PC-3 (cell line): ENCODE measurements around the gene BPI. TPM values are rescaled to one million over a fixed set of nuclear protein-coding genes. Genes with fewer than 3 reads are reported as not detected.

ENCODE experiments used
- ATAC-seq: fragments of 200-7000 bp; cut with Tn5 transposase; 2 replicates; pipeline ENCODE4 v1.9.1; 2020; ENCODE audit warnings: mild to moderate bottlenecking, moderate library complexity
- BruUV-seq: library from RNA; stranded (reverse); fragments of 400-500 nt; replicated peaks from 2 replicates; lab custom pipeline; 2021; lab: Mats Ljungman, UMichigan
- CTCF ChIA-PET: fragments of 300-600 bp; sonication (Branson Sonifier 250); formaldehyde crosslinking; loops from one replicate; lab custom pipeline; 2022; ENCODE audit warnings: antibody characterized with exemption; lab: Charles Lee
- POLR2A ChIA-PET: fragments of 300-600 bp; sonication (Branson Sonifier 250); formaldehyde crosslinking; loops from one replicate; lab custom pipeline; 2022; ENCODE audit warnings: antibody characterized with exemption; ENCODE audit not compliant: unreplicated experiment; lab: Charles Lee
- DNase-seq: peaks from one replicate; pipeline ENCODE4 v3.0.0-alpha.2; 2015
- H2AFZ ChIP-seq: fragments of 300-600 bp; sonication (generic); 2 replicates; pipeline ENCODE4 v1.6.0; 2016; ENCODE audit warnings: antibody characterized with exemption, low read length
- H3F3A ChIP-seq: fragments of 300-600 bp; sonication (generic); one replicate; pipeline ENCODE4 v1.6.0; 2017; ENCODE audit warnings: antibody characterized with exemption, low read length, control low read depth, mild to moderate bottlenecking; ENCODE audit not compliant: unreplicated experiment
- H3K27ac ChIP-seq: fragments of 300-600 bp; sonication (generic); 2 replicates; pipeline ENCODE4 v1.5.1; 2016; ENCODE audit warnings: mild to moderate bottlenecking, low read length
- H3K27me3 ChIP-seq: fragments of 300-600 bp; sonication (generic); 2 replicates; pipeline ENCODE4 v1.6.1; 2016; ENCODE audit warnings: low read length, mixed read lengths
- H3K36me3 ChIP-seq: fragments of 300-600 bp; sonication (generic); 2 replicates; pipeline ENCODE4 v1.6.1; 2016; ENCODE audit warnings: low read depth, mixed run types, low read length, mixed read lengths
- H3K4me1 ChIP-seq: fragments of 300-600 bp; sonication (generic); 2 replicates; pipeline ENCODE4 v1.5.1; 2016; ENCODE audit warnings: low read length; ENCODE audit not compliant: insufficient read depth
- H3K4me2 ChIP-seq: fragments of 300-600 bp; sonication (generic); 2 replicates; pipeline ENCODE4 v1.6.0; 2016; ENCODE audit warnings: low read length
- H3K4me3 ChIP-seq: fragments of 300-600 bp; sonication (generic); 2 replicates; pipeline ENCODE4 v1.5.1; 2016; ENCODE audit warnings: mild to moderate bottlenecking, low read length, mixed read lengths
- H3K79me2 ChIP-seq: fragments of 300-600 bp; sonication (generic); 2 replicates; pipeline ENCODE4 v1.6.1; 2017; ENCODE audit warnings: low read length, mixed read lengths
- H3K9ac ChIP-seq: fragments of 300-600 bp; sonication (generic); 2 replicates; pipeline ENCODE4 v1.6.0; 2016; ENCODE audit warnings: mild to moderate bottlenecking, low read length
- H3K9me2 ChIP-seq: fragments of 300-600 bp; sonication (generic); replicated peaks from 2 replicates; pipeline ENCODE4 v1.6.1; 2016; ENCODE audit warnings: mixed run types, low read length, mixed read lengths
- H3K9me3 ChIP-seq: fragments of 300-600 bp; sonication (generic); 2 replicates; pipeline ENCODE4 v1.6.1; 2016; ENCODE audit warnings: low read length, mixed read lengths
- H4K20me1 ChIP-seq: fragments of 300-600 bp; sonication (generic); 2 replicates; pipeline ENCODE4 v1.6.1; 2016; ENCODE audit warnings: low read length, mixed read lengths
- CTCF ChIP-seq: fragments of 300-600 bp; sonication (generic); conservative IDR thresholded peaks from 2 replicates; pipeline ENCODE4 v1.5.1; 2017; ENCODE audit warnings: antibody characterized with exemption, low read depth, mild to moderate bottlenecking, low read length
- EZH2 ChIP-seq: fragments of 300-600 bp; sonication (generic); IDR thresholded peaks from one replicate; pipeline ENCODE4 v1.6.1; 2017; ENCODE audit warnings: antibody characterized with exemption, mild to moderate bottlenecking, low read length; ENCODE audit not compliant: unreplicated experiment
- EZH2phosphoT487 ChIP-seq: fragments of 300-600 bp; sonication (generic); IDR thresholded peaks from 2 replicates; pipeline ENCODE4 v1.6.1; 2018; ENCODE audit warnings: mild to moderate bottlenecking, antibody characterized with exemption, low read length, borderline replicate concordance
- intact Hi-C: fragments of 100-400 bp; cut with micrococcal nuclease; formaldehyde crosslinking; loops from 2 replicates; pipeline ENCODE4 v1.9.0; 2023
- total RNA-seq: library from RNA; depleted of rRNA; stranded (reverse); fragments of >200 nt; gene quantifications from 2 replicates; pipeline ENCODE4 v1.2.3, GENCODE V29; 2014

BPI gene
- total RNA-seq, 1 experiment from 2014 or later: not detected

DNA sequence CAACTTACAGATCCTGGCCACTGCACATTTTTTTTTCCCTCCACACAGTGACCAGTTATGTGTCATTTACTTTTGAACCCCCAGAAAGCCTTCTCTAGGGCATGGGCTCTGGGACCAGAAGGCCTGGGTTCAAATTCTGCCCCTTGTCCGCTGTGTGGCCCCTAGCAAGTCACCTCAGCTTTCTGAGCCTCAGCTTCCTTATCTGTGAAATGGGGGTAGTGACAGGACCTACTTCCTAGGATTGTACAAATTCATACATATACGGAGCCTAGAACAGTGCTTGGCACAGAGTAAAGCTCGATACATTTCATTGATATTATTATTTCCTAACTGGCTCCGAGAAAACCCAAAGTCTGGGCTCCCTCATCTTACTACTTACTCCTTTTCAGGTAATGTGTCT is 1.6 kb downstream of the BPI start:
- no peaks in the 10 kb centered on the region for H3K79me2 ChIP-seq
- POLR2A ChIA-PET: no interaction called here

DNA sequence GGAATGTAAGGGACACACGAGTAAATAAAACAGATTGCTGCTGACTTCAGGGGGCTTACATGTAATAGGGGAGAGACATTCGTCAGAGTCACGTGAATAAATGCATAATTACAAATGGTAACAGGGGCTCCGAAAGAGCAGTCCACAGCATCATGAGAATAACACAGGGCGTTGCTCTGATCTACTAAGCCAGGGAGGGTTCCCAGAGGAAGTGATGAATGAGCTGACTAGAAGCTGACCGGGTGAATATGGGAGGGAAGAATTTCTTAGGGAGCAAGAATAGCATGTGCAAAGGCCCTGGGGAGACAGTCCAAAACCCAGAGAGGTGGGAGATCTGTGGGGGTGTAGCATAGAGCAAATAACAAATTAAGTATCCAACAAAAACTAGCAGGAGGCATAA is 2.4 kb downstream of the BPI start:
- Histone ChIP-seq H4K20me1 (no peaks in the 10 kb centered on the region), H3K9ac (no peak overlapping the region), H3F3A (no peaks in the 10 kb centered on the region), H3K36me3 (no peaks in the 10 kb centered on the region), H3K4me2 (no peak overlapping the region), H2AFZ (no peak overlapping the region), H3K27me3 (no peaks in the 10 kb centered on the region), H3K27ac (no peak overlapping the region), H3K4me1 (no peaks in the 10 kb centered on the region), H3K79me2 (no peaks in the 10 kb centered on the region), H3K9me2 (no peaks in the 10 kb centered on the region), H3K4me3 (no peak overlapping the region), H3K9me3 (no peaks in the 10 kb centered on the region)
- DNase-seq: no peak
- no TSS peak for BruUV-seq
- ATAC-seq: no peak
- CTCF ChIA-PET: no interaction called here
- intact Hi-C loops: no loop called here
- POLR2A ChIA-PET: no interaction called here
- TF ChIP-seq EZH2 (no peak), EZH2phosphoT487 (no peak), CTCF (no peak)

More for the DNA sequence above, 1.6 kb downstream of the BPI start:
- DNase-seq (no peak), ATAC-seq (no peak)
- H3K9me3 ChIP-seq: no peaks in the 10 kb centered on the region
- no peaks in the 10 kb centered on the region for H3K27me3 ChIP-seq
- intact Hi-C loops: no loop called here
- CTCF ChIA-PET: interaction anchor here (0.6 to 1.4 kb wide), 2 partner anchors 75 to 258 kb away, joined by 9 to 20 read pairs; no protein-coding TSS in a partner anchor
- no peak for TF ChIP-seq CTCF
- TF ChIP-seq EZH2phosphoT487: no peak
- no peak for TF ChIP-seq EZH2
- H3K9me2 ChIP-seq: no peaks in the 10 kb centered on the region
- H3K4me3 ChIP-seq: no peak overlapping the region
- H3K4me2 ChIP-seq: no peak overlapping the region
- H3K36me3 ChIP-seq: no peaks in the 10 kb centered on the region
- no peak overlapping the region for H3K9ac ChIP-seq
- no peaks in the 10 kb centered on the region for H3F3A ChIP-seq
- H2AFZ ChIP-seq: no peak overlapping the region
- H4K20me1 ChIP-seq: no peaks in the 10 kb centered on the region
- BruUV-seq: no TSS peak
- H3K27ac ChIP-seq: no peak overlapping the region
- H3K4me1 ChIP-seq: peaks cover 1% of the 10 kb centered on the region

- no peak overlapping the region for H3K4me2 ChIP-seq
- TF ChIP-seq EZH2 (no peak), EZH2phosphoT487 (no peak), CTCF (no peak)
- no peaks in the 10 kb centered on the region for H3K9me2 ChIP-seq
- H3K4me3 ChIP-seq: no peak overlapping the region
- no peak overlapping the region for H3K9ac ChIP-seq
- no peaks in the 10 kb centered on the region for H4K20me1 ChIP-seq
- H3K9me3 ChIP-seq: no peaks in the 10 kb centered on the region
- no peaks in the 10 kb centered on the region for H3F3A ChIP-seq
- H3K27me3 ChIP-seq: no peaks in the 10 kb centered on the region
- no peak overlapping the region for H3K27ac ChIP-seq
- H3K79me2 ChIP-seq: no peaks in the 10 kb centered on the region
- no peaks in the 10 kb centered on the region for H3K36me3 ChIP-seq
- H2AFZ ChIP-seq: no peak overlapping the region
- CTCF ChIA-PET: no interaction called here
- no peaks in the 10 kb centered on the region for H3K4me1 ChIP-seq
- intact Hi-C loops: no loop called here
- ATAC-seq (no peak), DNase-seq (no peak)
- POLR2A ChIA-PET: interaction anchor here (0.6 kb wide), 1 partner anchor 271 kb away, joined by 3 read pairs; no protein-coding TSS in a partner anchor
- no TSS peak for BruUV-seq
Observed at GRCh38 chr20:38307371-38308046, 3.6 kb downstream of the BPI start.
